ENCODE results near the gene GGA1.
"Not testable (repeated sequence)": the region's sequence is repeated elsewhere in the genome, so short reads cannot be mapped to it uniquely, and the experiment has no call there.

Gene GGA1

GRCh38 chr22:37604875-37605274 lies 3.8 kb upstream of the GGA1 start:
- no peak for DNase-seq (ENCODE audit: insufficient read length, low spot score)
- FAIRE-seq = no peak
- TF ChIP-seq, protein P1, sequence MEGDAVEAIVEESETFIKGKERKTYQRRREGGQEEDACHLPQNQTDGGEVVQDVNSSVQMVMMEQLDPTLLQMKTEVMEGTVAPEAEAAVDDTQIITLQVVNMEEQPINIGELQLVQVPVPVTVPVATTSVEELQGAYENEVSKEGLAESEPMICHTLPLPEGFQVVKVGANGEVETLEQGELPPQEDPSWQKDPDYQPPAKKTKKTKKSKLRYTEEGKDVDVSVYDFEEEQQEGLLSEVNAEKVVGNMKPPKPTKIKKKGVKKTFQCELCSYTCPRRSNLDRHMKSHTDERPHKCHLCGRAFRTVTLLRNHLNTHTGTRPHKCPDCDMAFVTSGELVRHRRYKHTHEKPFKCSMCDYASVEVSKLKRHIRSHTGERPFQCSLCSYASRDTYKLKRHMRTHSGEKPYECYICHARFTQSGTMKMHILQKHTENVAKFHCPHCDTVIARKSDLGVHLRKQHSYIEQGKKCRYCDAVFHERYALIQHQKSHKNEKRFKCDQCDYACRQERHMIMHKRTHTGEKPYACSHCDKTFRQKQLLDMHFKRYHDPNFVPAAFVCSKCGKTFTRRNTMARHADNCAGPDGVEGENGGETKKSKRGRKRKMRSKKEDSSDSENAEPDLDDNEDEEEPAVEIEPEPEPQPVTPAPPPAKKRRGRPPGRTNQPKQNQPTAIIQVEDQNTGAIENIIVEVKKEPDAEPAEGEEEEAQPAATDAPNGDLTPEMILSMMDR (IDR thresholded peaks at IDR 0.05; ENCODE audit: insufficient read depth, missing control alignments) = no peak

GRCh38 chr22:37607010-37607934 lies 1.4 kb upstream of the GGA1 start:
- no peak for FAIRE-seq
- DNase-seq (ENCODE audit: insufficient read length, low spot score) = peak; percentile 36
- TF ChIP-seq, protein P1 (IDR thresholded peaks at IDR 0.05; ENCODE audit: insufficient read depth, missing control alignments) = peak; percentile 71

- no peak for DNase-seq (ENCODE audit: insufficient read length, low spot score)
- no peak for FAIRE-seq
- TF ChIP-seq, protein P1 (IDR thresholded peaks at IDR 0.05; ENCODE audit: insufficient read depth, missing control alignments) = no peak
These were observed 628 bp upstream of the GGA1 start for GRCh38 chr22:37607935-37608476.

- DNase-seq (ENCODE audit: insufficient read length, low spot score) = no peak
- no peak for FAIRE-seq
These were observed 862 bp downstream of the GGA1 start for GRCh38 chr22:37609240-37610152.

GRCh38 chr22:37610153-37610475 lies 1.5 kb downstream of the GGA1 start:
- FAIRE-seq = not testable (repeated sequence)

More at GRCh38 chr22:37609240-37610152, 862 bp downstream of the GGA1 start:
- TF ChIP-seq, protein P1 (IDR thresholded peaks at IDR 0.05; ENCODE audit: insufficient read depth, missing control alignments) = no peak

GRCh38 chr22:37610480-37611129 lies 2.0 kb downstream of the GGA1 start:
- TF ChIP-seq, protein P1 (IDR thresholded peaks at IDR 0.05; ENCODE audit: insufficient read depth, missing control alignments) = no peak
- FAIRE-seq (no peak), DNase-seq (ENCODE audit: insufficient read length, low spot score) (no peak)

More at GRCh38 chr22:37610153-37610475, 1.5 kb downstream of the GGA1 start:
- not testable (repeated sequence) for DNase-seq (ENCODE audit: insufficient read length, low spot score)

DNA sequence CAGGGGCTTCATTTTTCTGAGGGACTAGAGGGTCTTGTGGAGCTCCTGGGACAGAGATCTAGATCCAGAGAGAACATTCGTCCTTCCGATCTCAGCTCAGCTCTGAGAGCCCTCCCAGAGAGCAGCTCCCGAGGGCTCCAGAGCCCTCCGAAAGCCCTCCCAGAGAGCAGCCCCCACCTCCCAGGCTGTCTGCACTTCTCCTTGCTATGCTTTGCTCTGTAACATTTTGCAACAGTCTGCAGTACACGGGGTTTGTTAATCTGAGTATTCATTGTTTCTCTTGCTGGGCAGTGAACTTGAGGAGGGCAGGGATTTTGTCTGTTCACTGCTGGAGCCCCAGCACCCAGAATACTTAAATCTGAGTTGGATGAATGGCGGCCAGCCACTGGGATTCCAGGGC lies 2.6 kb downstream of the GGA1 start:
- FAIRE-seq (no peak), DNase-seq (ENCODE audit: insufficient read length, low spot score) (no peak)
- TF ChIP-seq, protein P1 (IDR thresholded peaks at IDR 0.05; ENCODE audit: insufficient read depth, missing control alignments) = no peak
